HG03520 (cell line): ENCODE data around the gene BIRC5.
"Not testable (repeated sequence)": the region's sequence is repeated elsewhere in the genome, so short reads cannot be mapped to it uniquely, and the experiment has no call there.

Source experiments
- ATAC-seq: cut with Tn5 transposase; IDR thresholded peaks from one replicate; pipeline ENCODE4 v1.9.1; 2021; ENCODE audit warnings: mild to moderate bottlenecking, moderate library complexity; ENCODE audit not compliant: unreplicated experiment

BIRC5 gene

DNA sequence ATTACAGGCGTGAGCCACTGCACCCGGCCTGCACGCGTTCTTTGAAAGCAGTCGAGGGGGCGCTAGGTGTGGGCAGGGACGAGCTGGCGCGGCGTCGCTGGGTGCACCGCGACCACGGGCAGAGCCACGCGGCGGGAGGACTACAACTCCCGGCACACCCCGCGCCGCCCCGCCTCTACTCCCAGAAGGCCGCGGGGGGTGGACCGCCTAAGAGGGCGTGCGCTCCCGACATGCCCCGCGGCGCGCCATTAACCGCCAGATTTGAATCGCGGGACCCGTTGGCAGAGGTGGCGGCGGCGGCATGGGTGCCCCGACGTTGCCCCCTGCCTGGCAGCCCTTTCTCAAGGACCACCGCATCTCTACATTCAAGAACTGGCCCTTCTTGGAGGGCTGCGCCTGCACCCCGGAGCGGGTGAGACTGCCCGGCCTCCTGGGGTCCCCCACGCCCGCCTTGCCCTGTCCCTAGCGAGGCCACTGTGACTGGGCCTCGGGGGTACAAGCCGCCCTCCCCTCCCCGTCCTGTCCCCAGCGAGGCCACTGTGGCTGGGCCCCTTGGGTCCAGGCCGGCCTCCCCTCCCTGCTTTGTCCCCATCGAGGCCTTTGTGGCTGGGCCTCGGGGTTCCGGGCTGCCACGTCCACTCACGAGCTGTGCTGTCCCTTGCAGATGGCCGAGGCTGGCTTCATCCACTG, at the start of gene BIRC5:
Gene BIRC5 (plus strand): TSS at position 238 of the 690 bp plus-strand sequence. CDS start 64 bp downstream, at position 302.
- peak; percentile 76 for ATAC-seq

GRCh38 chr17:78164748-78165607, 49.1 kb upstream of the BIRC5 start:
- no peak for ATAC-seq

DNA sequence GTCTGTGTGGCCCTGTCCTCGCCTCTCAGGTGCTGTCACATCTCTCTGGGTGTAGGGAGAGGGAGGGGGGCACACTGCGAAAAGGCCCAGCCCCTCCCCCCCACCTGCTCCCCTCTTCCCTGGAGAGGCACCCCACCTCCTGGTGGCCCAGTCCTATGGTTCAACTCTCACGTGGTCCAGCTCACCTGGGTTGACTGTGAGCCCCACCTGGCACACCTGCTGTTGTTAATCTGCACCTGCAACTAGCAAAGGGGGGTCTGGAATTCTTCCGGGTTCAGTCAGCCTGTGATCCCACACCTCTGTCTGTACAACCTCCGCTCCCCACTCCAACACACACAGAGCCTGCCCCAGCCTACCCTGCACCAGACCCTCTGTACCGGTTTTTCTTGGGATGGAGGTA, 47.6 kb upstream of the BIRC5 start:
- ATAC-seq = no peak

DNA sequence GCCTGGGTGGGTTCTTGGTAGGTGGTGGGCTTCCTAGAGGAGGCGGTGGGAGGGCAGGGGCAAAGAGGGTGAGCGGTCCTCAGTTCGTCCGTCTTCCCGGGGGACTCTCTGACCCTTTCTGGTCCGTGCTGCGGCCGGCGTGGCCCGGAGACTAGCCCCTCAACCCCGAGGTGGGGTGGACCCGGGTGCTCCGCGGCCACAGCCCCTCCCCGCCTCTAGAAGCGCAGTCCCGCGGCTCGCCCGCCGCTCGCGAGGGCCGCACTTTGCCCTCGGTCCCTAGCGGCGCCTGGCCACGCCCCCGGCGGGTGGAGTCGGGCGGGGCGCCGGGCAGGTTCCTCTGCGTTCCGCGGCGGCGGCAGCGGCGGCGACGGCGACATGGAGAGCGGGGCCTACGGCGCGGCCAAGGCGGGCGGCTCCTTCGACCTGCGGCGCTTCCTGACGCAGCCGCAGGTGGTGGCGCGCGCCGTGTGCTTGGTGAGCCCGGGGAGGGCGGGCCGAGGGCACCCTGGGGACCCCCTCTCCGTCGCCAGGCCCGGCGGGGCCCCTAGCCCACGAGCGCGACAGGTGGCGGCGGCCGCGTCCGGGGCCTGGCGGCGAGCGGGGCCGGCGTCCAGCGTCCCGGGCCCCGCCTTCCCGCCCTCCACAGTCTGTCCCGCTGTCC, 45.7 kb upstream of the BIRC5 start, which contains the start of gene SYNGR2:
Gene SYNGR2 (plus strand): TSS at position 340 of the 661 bp plus-strand sequence. CDS start 36 bp downstream, at position 376.
- ATAC-seq = peak; percentile 44

DNA sequence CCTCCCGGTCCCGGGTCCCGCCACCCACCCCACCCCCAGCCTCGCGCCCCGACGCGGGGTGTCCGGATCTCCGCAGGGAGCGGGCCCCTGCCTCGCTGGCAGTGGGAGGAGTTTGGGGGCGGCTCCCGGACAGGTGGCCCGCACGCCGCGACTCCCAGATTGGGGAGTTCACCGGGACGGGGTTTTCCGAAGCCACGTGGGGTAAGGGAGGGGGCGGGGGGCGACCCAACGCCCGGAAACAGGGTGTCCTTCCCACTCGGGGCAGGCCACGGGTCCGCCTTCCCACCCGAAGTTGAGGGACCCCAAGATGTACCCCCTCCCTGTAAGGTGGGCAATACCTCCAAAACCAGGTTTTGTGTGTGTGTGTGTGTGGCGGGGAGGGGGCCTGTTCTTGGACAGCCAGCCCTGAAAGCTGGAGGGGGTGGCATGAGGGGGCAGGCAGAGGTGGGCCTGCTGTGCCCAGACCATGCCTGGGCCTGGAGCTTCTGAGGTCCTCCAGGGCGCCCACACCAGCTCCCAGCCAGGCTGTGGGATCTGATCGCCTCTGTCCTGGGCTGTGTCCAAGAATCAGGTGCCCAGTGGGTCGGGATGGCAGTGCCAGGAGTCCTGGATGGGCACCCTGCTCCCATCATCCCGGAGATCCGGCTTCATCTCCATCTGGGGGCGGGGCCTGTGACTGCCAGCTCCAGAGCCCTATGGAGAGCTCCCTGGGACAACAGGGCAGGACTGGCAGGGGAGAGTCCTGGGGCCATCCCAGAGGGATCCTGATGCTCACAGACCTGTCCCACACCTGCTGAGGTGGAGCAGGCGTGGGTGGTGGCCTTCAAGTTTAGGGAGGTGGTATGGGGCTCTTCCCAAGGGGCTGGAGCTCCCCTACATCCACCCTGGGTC, 44.9 kb upstream of the BIRC5 start:
- ATAC-seq = peak; percentile 18

DNA sequence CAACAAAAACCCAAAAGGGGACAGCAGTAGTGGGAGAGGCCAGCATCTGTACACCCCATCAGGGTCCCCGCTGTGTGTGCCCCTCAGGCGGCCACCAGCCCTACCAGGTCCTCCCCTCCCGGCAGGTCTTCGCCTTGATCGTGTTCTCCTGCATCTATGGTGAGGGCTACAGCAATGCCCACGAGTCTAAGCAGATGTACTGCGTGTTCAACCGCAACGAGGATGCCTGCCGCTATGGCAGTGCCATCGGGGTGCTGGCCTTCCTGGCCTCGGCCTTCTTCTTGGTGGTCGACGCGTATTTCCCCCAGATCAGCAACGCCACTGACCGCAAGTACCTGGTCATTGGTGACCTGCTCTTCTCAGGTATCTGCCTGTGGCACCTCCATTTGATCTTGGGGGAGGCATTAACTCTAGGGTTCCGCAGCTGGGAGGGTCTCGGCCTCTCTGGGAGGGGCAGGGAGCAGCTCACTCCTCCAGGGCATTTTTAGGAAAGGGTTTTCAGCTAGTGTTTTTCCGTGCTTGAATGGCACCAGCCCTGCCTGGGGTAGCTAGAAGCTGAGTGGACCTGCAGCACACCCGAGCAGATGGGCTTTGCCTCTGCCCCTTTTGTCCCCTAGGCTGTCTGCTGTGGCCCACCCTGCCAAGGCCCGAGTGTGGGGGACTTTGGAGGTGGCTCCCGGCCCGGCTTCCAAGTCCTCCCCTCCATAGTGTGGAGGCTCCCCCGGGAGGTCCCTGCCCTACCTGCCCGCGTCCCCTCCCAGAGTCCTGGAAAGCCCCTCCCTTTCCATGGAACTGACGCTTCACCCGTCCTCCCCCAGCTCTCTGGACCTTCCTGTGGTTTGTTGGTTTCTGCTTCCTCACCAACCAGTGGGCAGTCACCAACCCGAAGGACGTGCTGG, 43.1 kb upstream of the BIRC5 start:
- no peak for ATAC-seq

DNA sequence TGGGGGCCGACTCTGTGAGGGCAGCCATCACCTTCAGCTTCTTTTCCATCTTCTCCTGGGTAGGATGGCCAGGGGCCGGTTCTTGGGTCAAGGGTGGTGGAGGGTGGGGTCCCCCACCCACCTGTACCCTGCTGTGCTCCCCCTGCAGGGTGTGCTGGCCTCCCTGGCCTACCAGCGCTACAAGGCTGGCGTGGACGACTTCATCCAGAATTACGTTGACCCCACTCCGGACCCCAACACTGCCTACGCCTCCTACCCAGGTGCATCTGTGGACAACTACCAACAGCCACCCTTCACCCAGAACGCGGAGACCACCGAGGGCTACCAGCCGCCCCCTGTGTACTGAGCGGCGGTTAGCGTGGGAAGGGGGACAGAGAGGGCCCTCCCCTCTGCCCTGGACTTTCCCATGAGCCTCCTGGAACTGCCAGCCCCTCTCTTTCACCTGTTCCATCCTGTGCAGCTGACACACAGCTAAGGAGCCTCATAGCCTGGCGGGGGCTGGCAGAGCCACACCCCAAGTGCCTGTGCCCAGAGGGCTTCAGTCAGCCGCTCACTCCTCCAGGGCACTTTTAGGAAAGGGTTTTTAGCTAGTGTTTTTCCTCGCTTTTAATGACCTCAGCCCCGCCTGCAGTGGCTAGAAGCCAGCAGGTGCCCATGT, 42.3 kb upstream of the BIRC5 start:
- not testable (repeated sequence) for ATAC-seq

- no peak for ATAC-seq
These were observed 41.6 kb upstream of the BIRC5 start for GRCh38 chr17:78172249-78173051.

GRCh38 chr17:78173097-78173715, 40.8 kb upstream of the BIRC5 start:
- ATAC-seq = no peak

DNA sequence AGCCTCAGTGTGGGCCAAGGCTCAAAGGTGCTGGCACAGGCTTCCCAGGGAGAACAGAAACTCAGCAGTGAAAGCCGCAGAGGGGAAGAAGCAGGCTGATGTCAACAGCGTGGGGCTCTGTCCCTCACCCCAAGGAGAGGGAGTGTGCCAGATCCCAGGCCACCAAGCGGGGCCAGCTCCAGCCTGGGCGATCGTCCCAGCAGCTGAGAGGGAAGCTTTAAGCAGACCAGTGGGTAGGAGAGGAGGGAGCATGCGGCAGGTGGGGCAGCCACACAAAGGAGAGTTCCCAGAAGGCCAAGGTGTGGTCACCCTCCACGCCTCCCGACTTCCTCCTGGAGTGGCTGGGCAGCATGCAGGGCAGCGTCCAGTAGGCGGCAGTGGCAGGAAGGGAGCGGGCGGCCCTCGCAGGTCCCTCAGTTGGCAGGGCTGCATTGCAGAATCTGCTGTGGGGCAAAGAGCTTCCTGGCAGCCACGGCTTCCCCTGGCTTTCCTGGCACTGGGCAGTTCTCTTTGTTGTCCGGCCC, 39.6 kb upstream of the BIRC5 start:
- no peak for ATAC-seq

GRCh38 chr17:78174870-78175642, 39.0 kb upstream of the BIRC5 start:
- ATAC-seq = no peak

DNA sequence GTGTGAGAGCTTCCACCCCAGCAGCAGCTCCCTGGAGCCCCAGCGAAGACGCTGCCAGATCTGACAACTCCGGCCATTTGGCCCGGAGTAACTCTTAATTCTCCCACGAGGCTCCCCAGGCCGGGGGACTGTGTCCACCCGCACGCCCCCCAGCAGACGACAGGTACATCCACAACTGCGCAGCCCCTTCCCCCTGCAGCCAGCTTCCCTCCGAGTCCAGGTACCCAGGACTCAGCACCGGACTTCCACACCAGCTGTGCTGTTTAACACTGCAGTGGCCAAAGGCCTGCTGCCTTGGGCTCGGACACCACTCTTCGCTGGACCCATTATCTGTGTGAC, 38.4 kb upstream of the BIRC5 start:
- ATAC-seq = no peak

DNA sequence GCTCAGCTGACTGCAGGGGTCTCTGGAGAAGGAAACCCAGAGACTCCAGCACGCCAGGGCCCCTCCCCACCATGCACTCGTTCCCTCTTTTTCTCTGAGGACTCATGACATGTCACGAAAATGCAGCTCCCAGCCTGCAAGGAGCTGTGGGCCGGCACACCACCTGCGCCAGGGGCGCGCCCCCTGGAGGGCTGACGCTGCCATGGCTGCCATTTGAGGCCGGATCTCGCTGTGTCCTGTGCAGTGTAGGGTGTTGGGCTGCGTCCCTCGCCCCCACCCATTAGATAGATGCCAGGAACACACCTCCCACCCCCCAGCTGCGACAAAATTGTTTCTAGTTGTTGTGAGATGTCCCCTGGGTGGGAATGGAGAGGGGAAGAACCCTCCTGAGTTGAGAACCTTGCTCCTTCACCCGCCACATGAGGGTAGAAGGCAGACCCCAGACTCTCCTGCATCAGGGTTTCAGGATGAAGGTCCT, 37.5 kb upstream of the BIRC5 start:
- ATAC-seq = no peak

DNA sequence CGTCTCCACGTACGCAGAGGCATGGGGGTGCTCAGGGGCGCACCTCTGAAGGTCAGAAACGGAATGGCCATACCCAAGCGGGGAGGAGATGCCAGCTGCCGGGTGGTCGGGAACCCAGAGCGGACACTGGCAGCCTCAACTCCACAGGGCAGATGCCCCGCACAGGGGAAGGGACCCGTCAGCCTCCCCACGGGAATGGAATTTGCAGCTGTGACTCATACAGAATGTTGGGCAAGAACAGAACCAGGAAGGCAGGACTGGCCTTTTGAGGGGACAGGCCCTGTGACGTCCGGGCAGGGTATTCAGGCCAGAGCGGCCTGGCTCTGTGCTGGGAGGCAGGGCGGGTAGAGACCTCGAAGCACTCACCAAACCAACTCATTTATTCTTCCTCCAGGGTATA, 34.7 kb upstream of the BIRC5 start:
- ATAC-seq = no peak

- no peak for ATAC-seq
These were observed 34.0 kb upstream of the BIRC5 start for GRCh38 chr17:78180083-78180482.

DNA sequence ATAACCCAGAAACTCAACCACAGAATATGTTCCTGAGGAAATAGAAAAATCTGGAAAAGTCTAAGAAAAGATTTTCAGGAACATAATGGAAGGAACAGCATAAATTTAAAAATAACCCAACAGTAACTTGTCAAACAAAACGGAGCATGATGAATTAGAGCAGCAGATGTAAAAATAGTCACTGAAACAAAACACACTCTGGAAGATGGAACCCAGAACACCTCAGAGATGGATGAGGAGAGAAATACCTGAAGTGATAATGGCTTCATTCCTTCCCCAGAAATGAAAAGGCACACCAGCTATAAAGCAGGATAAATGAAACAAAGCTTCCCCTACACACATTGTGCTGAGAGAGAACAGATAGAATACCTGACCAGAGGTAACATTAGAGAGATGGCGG, 33.5 kb upstream of the BIRC5 start:
- ATAC-seq = no peak

DNA sequence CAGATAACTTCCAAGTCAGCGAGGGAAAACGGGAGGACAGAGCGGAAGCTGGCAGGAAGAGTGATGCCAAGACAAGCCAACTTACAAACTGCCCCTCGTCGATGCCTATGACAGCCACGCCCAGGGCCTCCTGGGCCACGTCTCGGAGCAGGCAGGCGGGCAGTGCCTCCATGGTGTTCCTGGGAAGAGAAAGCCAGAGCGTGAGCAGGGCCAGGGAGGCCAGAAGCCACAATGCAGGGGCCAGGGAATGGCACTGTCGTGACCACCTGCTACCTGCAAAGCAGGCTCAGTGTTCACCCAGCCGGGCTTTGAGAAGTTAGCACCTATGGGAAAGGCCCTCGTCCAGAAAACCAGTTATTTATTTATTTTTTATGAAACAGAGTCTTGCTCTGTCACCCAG, 31.5 kb upstream of the BIRC5 start:
- no peak for ATAC-seq
